HG03558 (cell line): ENCODE data around the gene FLRT2.

Source experiments
- ATAC-seq: cut with Tn5 transposase; IDR thresholded peaks from one replicate; pipeline ENCODE4 v1.9.1; 2021; ENCODE audit warnings: moderate number of reproducible peaks; ENCODE audit not compliant: unreplicated experiment; ENCODE audit errors: extremely low read depth

FLRT2 gene, protein sequence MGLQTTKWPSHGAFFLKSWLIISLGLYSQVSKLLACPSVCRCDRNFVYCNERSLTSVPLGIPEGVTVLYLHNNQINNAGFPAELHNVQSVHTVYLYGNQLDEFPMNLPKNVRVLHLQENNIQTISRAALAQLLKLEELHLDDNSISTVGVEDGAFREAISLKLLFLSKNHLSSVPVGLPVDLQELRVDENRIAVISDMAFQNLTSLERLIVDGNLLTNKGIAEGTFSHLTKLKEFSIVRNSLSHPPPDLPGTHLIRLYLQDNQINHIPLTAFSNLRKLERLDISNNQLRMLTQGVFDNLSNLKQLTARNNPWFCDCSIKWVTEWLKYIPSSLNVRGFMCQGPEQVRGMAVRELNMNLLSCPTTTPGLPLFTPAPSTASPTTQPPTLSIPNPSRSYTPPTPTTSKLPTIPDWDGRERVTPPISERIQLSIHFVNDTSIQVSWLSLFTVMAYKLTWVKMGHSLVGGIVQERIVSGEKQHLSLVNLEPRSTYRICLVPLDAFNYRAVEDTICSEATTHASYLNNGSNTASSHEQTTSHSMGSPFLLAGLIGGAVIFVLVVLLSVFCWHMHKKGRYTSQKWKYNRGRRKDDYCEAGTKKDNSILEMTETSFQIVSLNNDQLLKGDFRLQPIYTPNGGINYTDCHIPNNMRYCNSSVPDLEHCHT

DNA sequence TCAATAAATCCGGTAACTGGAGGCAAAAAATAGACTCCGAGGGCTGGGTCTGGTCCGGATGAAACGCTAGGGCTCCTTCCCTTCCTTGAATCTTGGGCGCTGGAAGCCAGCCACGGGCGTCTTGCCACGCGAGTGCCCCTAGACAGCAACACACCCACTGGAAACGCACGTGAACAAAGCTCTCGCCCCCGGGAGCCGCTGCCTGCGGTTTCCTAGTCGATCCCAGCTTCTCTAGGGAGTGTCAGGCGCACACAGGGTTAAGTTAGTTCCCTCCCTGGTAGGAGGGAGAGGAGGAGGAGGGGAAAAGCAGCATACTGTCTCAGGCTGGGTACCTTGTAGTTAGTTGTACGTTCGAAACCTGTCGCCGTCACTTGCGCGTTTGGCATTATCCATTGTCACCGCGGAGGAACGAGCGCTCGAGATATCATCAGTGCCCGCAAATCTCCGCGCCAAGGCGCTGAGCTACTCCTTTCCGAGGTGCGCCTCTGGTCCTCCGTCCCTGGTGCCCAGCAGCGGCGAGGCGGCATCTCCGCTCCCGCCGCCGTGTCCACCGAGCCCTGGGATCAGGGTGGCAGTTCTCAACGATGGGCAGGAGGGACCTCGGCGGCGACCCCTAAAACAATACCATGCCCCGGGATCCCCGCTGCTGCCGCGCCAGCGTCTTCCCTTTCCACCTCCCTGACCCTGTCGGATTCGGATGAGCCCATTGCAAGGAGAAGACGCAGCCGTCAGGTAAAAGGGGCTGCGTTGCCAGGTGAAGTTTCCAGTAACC lies at the start of gene FLRT2:
FLRT2 (plus strand) TSS at position 342 of the 772 bp plus-strand sequence. CDS start 91,371 bp downstream, outside the sequence.
- ATAC-seq = no peak

DNA sequence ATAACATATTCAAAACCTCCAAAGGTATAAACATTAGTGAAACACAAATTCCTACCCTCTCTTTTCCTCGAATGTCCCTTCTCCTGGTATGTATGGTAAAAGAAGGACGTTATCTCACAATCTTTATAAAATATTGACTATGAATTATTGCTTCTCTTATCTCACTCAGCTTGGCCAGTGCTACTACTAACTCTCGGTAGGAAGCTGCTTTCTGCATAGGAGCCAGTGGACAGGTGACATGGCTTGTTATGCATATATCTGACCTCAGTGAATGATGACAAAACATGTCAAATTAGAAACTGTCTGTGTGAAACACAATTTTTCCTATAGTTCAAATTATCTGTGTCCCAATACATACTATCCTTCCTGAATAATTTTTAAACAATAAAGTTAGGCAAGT lies 48.5 kb upstream of the FLRT2 start:
- no peak for ATAC-seq

DNA sequence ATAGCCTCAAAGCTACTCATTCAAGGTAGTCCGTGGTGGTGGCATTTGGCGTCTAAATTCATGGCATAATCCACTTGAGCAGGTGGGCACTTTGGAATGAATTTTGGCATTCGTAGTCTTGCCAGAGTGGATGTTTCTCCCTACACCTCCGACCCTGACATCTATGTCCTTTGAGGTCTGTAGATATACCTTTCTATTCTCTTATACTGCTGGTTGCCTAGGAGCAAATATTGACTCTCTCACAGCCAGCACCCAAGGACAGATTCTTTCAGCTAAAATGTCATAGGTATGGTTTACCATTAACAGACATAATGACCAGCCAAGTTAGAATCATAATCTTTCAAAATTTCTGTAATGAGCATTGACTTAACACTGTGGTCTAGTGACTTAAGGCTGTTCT lies 47.4 kb upstream of the FLRT2 start:
- no peak for ATAC-seq

DNA sequence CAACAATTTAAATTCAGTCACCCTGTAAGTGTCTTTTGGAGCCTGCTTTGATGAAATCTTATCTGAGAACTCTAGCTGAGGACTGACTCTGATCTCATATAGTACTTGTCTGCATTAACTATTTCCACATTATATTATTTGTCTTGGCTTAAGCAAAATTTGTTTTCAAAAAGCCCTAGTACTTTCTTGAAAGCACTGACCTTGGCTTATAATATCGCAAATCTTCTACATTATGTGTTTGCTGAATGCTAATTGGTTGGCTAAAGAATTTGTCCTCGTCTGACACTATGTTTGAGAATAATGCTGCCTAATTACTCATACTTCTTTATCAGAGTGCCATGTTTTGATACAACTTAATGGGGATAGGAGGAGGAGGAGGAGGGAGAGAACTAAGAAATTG lies 46.9 kb upstream of the FLRT2 start:
- no peak for ATAC-seq

DNA sequence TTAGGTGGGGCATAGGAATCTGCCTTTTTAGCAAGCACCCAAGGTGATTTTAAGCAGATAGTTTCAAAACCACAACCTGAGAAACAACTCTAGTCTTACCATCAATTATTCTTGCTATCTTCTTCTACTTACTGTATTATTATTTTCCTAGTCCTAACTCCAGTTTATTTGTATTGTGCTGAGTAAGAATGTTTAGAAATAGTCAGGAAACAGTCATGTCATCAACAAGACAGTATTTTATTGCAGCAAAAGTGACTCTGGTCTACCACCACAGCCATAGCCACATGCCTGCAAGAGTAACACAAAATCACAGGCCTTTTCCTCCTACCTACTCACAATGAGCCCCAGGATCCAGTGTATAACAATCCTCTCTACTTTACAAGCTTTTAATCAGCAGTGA lies 46.3 kb upstream of the FLRT2 start:
- no peak for ATAC-seq

DNA sequence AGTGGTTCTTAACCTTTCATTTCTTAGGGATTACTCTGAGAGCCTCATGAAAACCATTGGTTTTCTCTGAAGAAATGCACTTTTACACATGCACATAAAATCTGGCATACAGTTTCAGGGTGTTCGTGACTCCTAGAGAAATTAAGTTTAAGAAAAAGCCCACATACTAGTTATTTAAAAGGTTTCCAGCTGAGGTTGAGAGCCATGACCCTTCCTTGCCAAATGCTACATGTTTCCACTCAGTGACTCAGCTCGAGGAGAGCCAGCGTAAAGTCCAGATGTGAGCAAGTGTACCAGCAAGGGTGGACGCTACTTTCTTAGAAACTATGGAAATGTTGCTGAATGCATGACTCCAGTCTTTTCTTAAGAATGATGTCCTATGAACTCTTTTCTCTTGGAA lies 42.7 kb upstream of the FLRT2 start:
- ATAC-seq = no peak

DNA sequence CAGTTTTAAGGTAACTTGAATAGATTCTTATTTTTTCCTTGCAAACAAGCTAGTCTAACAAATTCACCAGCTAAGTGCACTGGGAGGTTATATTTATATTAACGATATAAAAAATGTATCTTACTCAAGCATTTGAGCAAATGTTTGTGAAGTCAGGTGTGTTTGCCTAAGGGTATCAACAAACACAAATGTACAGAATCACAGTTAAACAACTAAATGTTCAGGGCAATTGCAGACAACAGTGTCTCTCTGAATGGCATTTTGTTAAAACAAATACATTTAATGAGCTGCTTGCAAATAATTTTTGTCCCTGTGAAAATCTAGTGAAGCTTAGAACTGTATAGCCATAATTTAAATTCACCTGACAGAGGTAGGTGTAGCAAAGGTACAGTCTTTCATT lies 28.2 kb upstream of the FLRT2 start:
- ATAC-seq = no peak

DNA sequence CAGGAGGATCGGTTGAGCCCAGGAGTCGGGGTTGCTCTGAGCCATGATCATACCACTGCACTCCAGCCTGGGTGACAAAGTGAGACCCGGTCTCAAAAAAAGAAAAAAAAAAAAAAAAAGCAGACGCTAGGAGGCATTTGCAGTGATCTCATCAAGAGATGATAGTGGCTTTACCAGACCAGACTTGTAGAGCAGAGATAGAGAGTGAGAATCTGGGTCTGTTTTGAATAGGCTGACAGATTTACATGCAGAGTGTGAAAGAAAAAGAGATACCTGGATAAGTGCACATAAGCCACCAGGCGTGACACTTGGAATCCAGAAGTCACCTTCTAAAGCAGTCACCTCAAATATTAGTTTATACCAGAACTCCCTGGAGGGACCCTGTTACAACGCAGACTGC lies 21.1 kb upstream of the FLRT2 start:
- no peak for ATAC-seq

DNA sequence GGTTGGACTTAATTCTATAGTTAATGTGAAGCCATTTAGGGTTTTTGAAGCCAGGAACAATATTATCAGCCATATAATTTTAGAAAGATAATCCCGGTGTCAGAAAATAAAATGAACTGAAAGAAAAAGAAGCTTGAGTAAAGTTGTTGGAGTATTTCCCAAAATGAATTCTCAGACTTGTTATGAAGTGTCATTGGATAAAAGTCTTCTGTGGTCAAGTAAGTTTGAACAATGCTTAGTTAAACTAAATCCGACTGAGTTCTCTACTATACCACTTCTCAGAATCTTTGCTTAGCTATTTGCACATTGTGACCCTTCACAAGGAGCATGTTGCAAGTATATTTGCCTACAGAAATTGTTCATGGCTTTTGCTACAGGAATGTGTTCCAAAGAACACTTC lies 17.5 kb upstream of the FLRT2 start:
- ATAC-seq = no peak

DNA sequence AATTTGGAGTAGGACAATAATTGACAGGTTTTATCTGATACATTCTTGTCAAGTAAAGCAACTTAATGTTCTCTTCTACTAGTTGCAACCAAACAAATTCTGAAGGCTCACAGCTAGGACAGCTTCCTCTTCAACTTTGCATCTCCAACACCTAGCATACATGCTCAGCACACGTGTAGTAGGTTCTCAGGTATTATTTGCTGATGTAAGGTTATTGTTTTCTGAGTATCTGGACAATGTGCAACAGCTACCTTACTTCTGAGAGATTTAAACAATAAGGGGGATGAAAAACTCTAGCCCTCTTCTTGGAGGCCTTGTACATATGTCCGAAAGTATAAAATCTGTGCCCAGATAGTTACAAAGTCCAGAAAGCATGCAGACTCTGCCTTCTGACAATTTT lies 15.5 kb upstream of the FLRT2 start:
- no peak for ATAC-seq

DNA sequence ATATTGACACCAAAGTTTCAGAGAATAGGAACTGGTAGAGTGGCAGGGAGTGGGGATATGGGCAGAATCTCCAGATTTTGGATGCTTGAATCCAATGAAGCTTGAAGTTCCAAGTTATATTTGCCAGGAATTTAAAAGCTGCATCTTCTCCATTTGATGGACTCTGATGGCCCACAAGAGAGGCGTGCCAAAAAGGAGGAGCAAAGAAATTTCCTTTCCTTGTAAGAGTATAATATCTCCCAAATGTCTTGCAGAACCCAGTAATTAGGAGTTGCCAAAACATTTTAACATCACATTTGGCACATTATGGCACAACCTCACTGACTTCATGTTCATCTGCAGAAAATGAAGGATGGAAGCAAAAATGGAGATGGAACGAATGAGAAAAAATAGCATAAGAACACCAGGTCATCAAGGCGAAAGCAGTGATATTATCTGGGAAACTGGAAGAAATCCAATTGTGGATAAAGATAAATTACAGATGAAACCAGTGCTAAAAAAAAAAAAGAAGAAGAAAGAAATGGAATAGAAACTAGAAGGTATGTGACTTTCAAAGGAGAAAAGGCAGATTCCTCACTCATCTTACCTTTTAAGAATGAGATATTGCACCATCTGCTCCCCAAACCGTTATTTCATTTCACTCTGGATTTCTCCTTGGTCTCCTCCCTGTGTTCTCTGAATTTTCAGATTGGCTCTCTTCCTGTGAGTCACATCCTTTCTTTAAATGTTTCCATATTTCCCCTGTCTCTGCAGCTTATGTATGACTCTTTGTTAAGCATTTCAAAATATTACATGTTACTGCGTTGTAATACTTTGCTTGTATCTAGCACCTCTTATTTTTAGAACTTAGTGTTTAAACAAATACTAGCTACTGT lies 13.5 kb upstream of the FLRT2 start:
- ATAC-seq = no peak

DNA sequence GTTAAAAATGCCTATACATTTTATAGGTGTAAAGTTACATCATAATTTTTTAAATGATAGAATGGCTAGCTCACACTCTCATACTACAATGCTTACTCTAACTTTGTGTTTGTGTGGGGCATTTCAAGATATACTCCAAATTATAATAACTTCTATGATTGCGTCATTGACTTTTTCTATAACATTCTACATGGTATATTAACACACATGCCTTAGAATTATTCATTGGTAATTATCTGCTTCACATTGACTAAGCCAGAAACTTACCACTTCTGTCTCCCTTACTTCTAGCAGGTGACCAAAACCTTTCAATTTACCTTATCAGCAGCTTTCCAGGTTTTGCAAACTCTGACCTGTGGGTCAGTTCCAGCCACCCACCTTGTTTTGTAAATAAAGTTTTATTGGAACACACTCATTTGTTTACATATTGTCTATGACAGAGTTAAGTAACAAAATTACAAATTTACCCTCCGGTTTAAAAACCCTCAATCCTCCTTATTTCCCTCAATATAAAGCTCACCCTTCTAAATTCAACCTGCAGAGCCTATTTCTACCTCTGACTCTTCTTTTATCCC lies 12.7 kb upstream of the FLRT2 start:
- ATAC-seq = no peak

DNA sequence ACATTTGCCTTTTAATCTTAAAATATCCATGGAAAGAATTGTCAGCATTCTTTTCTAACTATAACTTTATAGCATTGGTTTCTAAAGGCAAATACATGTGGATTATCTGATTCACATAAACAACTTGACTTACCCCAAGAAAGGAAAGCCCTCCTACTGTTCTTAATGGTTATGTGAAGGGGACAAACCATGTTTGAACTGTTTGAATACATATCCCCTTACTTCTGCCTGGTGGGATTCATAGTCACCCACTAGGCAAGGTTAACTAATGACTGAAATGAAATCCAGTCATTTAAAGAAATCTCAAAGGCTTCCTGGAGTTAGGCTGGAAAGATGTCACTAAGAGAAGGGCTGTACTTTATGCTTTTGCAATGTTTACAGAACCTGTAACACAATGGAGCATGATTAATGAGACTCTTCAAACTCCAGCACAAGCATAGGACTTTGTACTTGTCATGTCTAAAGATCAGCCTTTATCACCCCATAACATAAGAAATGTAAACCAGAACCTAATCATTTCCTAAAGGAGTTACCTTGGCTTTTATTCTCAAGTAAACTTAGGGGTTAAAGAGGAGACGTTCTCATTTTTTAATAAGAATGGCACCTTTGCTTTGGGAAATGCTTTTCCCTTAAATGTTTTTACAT lies 10.2 kb upstream of the FLRT2 start:
- ATAC-seq = no peak

DNA sequence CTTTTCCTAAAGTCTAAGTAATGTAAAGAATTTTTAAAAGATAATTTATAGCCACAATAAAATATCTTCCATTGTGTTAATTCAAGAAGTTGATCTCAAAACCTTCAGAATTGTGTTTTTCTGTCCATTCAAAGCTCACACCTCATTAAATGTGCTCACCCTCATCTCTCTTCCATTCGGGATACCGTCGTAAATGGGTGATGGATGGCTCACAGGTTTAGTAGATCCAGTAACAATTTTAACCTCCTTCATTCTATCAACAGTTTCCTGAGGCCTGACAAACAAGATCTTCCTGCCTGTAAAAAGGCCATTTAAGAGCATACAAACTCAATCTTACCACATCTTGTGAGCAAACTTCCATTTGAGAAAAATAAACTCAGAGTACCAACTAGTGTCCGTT lies 9.4 kb upstream of the FLRT2 start:
- no peak for ATAC-seq

DNA sequence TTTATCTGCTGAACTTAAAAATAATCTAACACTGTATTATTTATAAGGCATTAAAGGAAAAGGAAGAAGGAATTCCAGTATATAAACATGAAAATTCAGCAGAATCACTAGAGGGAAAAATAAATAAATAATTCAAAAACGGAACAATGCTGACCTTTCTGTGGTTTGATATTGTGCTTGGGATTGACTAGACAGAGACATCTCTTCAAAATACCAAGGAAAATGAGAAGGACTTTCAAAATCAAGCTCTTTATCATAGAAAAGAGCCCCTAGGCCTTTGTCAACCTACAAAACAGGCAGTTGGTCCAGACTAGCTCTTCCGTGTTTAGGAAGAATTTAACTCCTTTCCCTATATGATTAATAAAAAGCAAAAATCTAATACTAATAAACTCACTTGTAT lies 6.3 kb upstream of the FLRT2 start:
- no peak for ATAC-seq

DNA sequence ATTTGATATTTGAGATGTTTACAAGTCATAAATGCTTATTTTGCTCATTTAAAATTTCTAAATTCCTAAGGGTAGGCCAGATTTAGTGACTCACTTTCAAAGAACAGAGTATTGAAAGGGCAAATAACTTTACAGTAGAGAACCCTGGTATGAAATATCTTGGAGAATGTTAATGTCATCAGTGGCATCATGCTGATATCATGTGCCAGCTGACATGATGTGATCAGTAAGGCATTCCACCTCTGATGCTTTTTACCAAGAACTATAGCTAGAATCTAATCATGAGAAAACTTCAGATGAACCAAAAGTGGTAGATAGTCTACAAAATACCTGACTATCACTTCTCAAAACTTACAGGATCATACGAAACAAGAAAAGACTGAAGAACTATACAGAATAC lies 2.9 kb upstream of the FLRT2 start:
- ATAC-seq = no peak

DNA sequence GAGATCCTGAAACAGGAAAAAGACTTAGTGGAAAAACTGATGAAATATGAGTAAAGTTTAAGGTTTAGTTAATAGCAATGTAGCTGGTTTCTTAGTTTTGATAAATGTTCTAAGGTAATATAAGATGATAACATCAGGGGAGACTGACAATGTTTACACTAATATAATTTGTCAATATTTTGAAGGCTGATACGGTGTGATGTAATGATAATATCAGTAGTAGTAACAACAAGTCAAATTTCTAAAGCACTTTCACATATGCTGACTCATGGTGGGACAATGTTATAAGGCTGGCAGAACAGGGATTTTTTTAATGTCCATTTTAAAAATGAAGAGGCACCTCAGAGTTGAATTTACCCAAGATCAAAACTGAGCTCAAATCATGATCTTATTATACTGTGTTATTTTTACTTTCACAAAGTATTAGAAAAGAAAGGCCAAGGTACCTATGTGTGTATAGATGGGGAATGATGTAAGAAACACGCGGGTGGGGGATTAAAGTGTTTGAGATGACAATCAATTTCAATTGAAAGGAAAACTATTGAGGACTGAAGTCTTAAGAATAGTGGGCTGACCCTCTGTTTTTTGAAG lies 2.4 kb upstream of the FLRT2 start:
- no peak for ATAC-seq

DNA sequence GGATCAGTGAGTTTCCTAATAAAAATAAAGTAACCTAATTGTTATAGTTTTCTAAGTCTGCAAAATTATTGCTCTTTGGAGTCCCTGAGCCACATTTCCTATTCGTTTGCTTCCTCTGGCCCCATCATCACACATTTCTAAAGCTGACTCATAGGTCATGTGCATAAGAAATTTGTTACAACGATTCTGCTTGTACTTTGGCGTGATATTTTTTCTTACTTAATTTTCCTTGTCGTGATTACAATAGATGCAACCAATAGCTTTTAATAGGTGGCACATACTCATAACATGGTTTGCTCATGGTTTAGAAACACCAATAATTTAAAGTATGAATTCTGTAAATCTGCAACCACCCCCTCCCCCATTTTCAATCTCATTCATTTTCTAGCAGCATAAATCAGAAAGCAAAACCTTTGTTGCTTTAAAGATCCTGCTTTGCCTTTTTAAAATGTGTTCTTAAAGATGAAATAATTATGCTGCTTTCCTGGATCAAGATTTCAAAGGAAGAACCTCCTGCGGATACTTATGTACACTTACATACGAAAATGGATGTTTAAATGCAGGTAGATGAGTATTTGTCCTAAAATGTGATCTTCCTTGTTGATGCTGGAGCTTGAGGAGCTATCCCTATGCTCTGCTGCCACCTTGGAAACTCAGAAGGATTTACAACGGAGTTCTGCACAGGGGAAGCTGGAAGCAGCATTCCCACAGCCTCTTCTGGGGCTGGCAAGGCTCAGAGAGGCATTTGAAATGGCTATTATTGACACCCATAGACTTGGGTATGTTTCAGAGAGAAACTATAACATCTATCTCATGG lies 1.7 kb upstream of the FLRT2 start:
- ATAC-seq = no peak
